H1 (cell line): ENCODE results near the gene BAX. TPM values are rescaled to one million over a fixed set of nuclear protein-coding genes. Genes with fewer than 3 reads are reported as not detected.

Source experiments
- CTCF ChIA-PET: fragments of 300-600 bp; sonication (Branson Sonifier 250); formaldehyde crosslinking; loops from one replicate; lab custom pipeline; 2021; ENCODE audit not compliant: partially characterized antibody; lab: Charles Lee
- POLR2A ChIA-PET: fragments of 300-600 bp; sonication (Branson Sonifier 250); formaldehyde crosslinking; loops from one replicate; lab custom pipeline; 2021; ENCODE audit warnings: inconsistent platforms; ENCODE audit not compliant: partially characterized antibody; lab: Charles Lee
- DNase-seq, 2 experiments: peaks; one replicate each; pipeline versions ENCODE4 v3.0.0 to v3.0.0-alpha.2; 2010 to 2022; ENCODE audit warnings: low spot score in 2 of 2, low read depth in 1 of 2, mixed read lengths in 1 of 2
- FAIRE-seq: peaks from 2 replicates; lab custom pipeline; 2011; peaks lifted over from hg19 to GRCh38; lab: Jason Lieb, UNC
- H2AFZ ChIP-seq: 2 replicates; pipeline ENCODE4 v1.8.1; 2012; ENCODE audit warnings: low read length, inconsistent platforms
- H2AK5ac ChIP-seq: 2 replicates; pipeline ENCODE4 v1.6.1; 2013; ENCODE audit warnings: low read depth, low read length
- H2BK120ac ChIP-seq: replicated peaks from 2 replicates; pipeline ENCODE3; 2013; ENCODE audit warnings: low read depth, low read length, inconsistent platforms
- H2BK12ac ChIP-seq: 2 replicates; pipeline ENCODE4 v1.6.1; 2013; ENCODE audit warnings: low read depth, low read length
- H2BK15ac ChIP-seq: 2 replicates; pipeline ENCODE4 v1.6.1; 2013; ENCODE audit warnings: low read length
- H2BK20ac ChIP-seq: 2 replicates; pipeline ENCODE4 v1.6.1; 2013; ENCODE audit warnings: low read length
- H2BK5ac ChIP-seq: 2 replicates; pipeline ENCODE4 v1.6.1; 2013; ENCODE audit warnings: low read depth, low read length
- H3K14ac ChIP-seq: 2 replicates; pipeline ENCODE4 v1.6.1; 2013; ENCODE audit warnings: inconsistent platforms; ENCODE audit not compliant: insufficient read length
- H3K18ac ChIP-seq: 2 replicates; pipeline ENCODE4 v1.6.1; 2013; ENCODE audit warnings: low read length; ENCODE audit errors: extremely low read depth
- H3K23ac ChIP-seq: 2 replicates; pipeline ENCODE4 v1.6.1; 2013; ENCODE audit warnings: inconsistent platforms; ENCODE audit not compliant: insufficient read length
- H3K23me2 ChIP-seq: 2 replicates; pipeline ENCODE4 v1.6.1; 2013; ENCODE audit warnings: low read depth, low read length
- H3K27ac ChIP-seq: 2 replicates; pipeline ENCODE4 v1.6.1; 2011; ENCODE audit warnings: low read depth, low read length, inconsistent platforms
- H3K27me3 ChIP-seq, 4 experiments: replicated peaks in 1 of 4; 1 replicate in 1 of 4; 2 replicates in 3 of 4; pipeline versions ENCODE4 v1.6.1 to v1.8.1; 2011 to 2013; ENCODE audit warnings: low read length in 3 of 4, mild to moderate bottlenecking in 3 of 4, inconsistent platforms in 2 of 4, mixed read lengths in 2 of 4, moderate library complexity in 1 of 4; ENCODE audit not compliant: control insufficient read depth in 3 of 4, insufficient read depth in 3 of 4; ENCODE audit errors: extremely low read depth in 1 of 4
- H3K36me3 ChIP-seq, 4 experiments: 2 replicates each; pipeline versions ENCODE4 v1.6.1 to v1.8.1; 2011 to 2013; ENCODE audit warnings: mild to moderate bottlenecking in 4 of 4, low read length in 3 of 4, moderate library complexity in 2 of 4, control low read depth in 1 of 4, inconsistent platforms in 1 of 4; ENCODE audit not compliant: insufficient read depth in 4 of 4, control insufficient read depth in 2 of 4
- H3K4ac ChIP-seq: replicated peaks from 2 replicates; pipeline ENCODE3; 2013; ENCODE audit warnings: low read length, low read depth, mixed read lengths, inconsistent platforms; ENCODE audit not compliant: insufficient read length
- H3K4me1 ChIP-seq, 4 experiments: replicated peaks in 1 of 4; 1 replicate in 1 of 4; 2 replicates in 3 of 4; pipeline versions ENCODE4 v1.6.1 to v1.8.1; 2011 to 2013; ENCODE audit warnings: low read length in 3 of 4, inconsistent platforms in 2 of 4, mixed read lengths in 1 of 4; ENCODE audit not compliant: insufficient read depth in 4 of 4, control insufficient read depth in 3 of 4
- H3K4me2 ChIP-seq, 2 experiments: 2 replicates each; pipeline versions ENCODE4 v1.6.1 to v1.8.1; 2011 to 2013; ENCODE audit warnings: low read depth in 2 of 2, low read length in 2 of 2, control low read depth in 1 of 2, inconsistent platforms in 1 of 2, mild to moderate bottlenecking in 1 of 2; ENCODE audit not compliant: insufficient read depth in 1 of 2
- H3K4me3 ChIP-seq, 4 experiments: fragments of 200-600, 300-600 bp in 1 of 4; sonication (generic), shearing (Covaris generic), sonication (Bioruptor Twin) in 1 of 4; 2 replicates each; pipeline versions ENCODE4 v1.5.1 to v1.8.1; 2011 to 2016; ENCODE audit warnings: low read length in 4 of 4, low read depth in 3 of 4, control low read depth in 2 of 4, inconsistent platforms in 2 of 4, mild to moderate bottlenecking in 2 of 4, mixed read lengths in 1 of 4, moderate library complexity in 1 of 4; ENCODE audit not compliant: insufficient read depth in 2 of 4; ENCODE audit errors: extremely low read depth in 1 of 4
- H3K56ac ChIP-seq: replicated peaks from 2 replicates; pipeline ENCODE3; 2013; ENCODE audit warnings: low read depth, mild to moderate bottlenecking, mixed read lengths, low read length, inconsistent platforms; ENCODE audit not compliant: insufficient read length
- H3K79me1 ChIP-seq: 2 replicates; pipeline ENCODE4 v1.6.1; 2013; ENCODE audit warnings: low read depth, low read length, control low read depth
- H3K79me2 ChIP-seq, 2 experiments: 2 replicates each; pipeline versions ENCODE4 v1.6.1 to v1.8.1; 2012 to 2013; ENCODE audit warnings: low read length in 2 of 2, mild to moderate bottlenecking in 2 of 2, inconsistent platforms in 1 of 2; ENCODE audit not compliant: insufficient read depth in 2 of 2, control insufficient read depth in 1 of 2
- H3K9ac ChIP-seq, 4 experiments: replicated peaks in 1 of 4; 1 replicate in 1 of 4; 2 replicates in 3 of 4; pipeline versions ENCODE4 v1.6.1 to v1.8.1; 2011 to 2013; ENCODE audit warnings: low read depth in 3 of 4, low read length in 3 of 4, control low read depth in 2 of 4, mild to moderate bottlenecking in 2 of 4, moderate library complexity in 2 of 4, inconsistent platforms in 1 of 4; ENCODE audit errors: extremely low read depth in 1 of 4
- H3K9me3 ChIP-seq, 2 experiments: 2 replicates each; pipeline versions ENCODE4 v1.6.1 to v1.8.1; 2012 to 2013; ENCODE audit warnings: mild to moderate bottlenecking in 2 of 2, moderate library complexity in 2 of 2, control low read depth in 1 of 2, inconsistent platforms in 1 of 2, low read depth in 1 of 2, low read length in 1 of 2, mixed read lengths in 1 of 2; ENCODE audit not compliant: insufficient read depth in 2 of 2
- H4K20me1 ChIP-seq, 2 experiments: replicated peaks in 1 of 2; 2 replicates each; pipeline versions ENCODE3 to v1.8.1; 2011 to 2013; ENCODE audit warnings: inconsistent platforms in 2 of 2, low read length in 2 of 2, mild to moderate bottlenecking in 1 of 2; ENCODE audit not compliant: insufficient read depth in 2 of 2, control insufficient read depth in 1 of 2
- H4K5ac ChIP-seq: 2 replicates; pipeline ENCODE4 v1.6.1; 2013; ENCODE audit warnings: low read length, low read depth, mixed read lengths, inconsistent platforms; ENCODE audit not compliant: insufficient read length
- H4K8ac ChIP-seq: 2 replicates; pipeline ENCODE4 v1.8.0; 2013; ENCODE audit warnings: mild to moderate bottlenecking, moderate library complexity, low read length, inconsistent platforms; ENCODE audit not compliant: insufficient read depth; ENCODE audit errors: extremely low read depth
- H4K91ac ChIP-seq: replicated peaks from 2 replicates; pipeline ENCODE3; 2013; ENCODE audit warnings: low read length, mixed read lengths, inconsistent platforms; ENCODE audit not compliant: insufficient read length
- CEBPB ChIP-seq: IDR thresholded peaks from 2 replicates; pipeline ENCODE4 v1.6.1; 2012; ENCODE audit warnings: low read depth, low read length
- CHD2 ChIP-seq: IDR thresholded peaks from 2 replicates; pipeline ENCODE4 v1.6.1; 2012; ENCODE audit warnings: low read length, improper control_type of control experiment
- CREB1 ChIP-seq: IDR thresholded peaks from 2 replicates; pipeline ENCODE4 v1.6.1; 2012; ENCODE audit warnings: inconsistent platforms
- POLR2A ChIP-seq, 2 experiments: IDR thresholded peaks; 1 replicate in 1 of 2; 2 replicates in 1 of 2; pipeline ENCODE4 v1.6.1; 2011; ENCODE audit warnings: low read depth in 2 of 2, low read length in 2 of 2, mild to moderate bottlenecking in 2 of 2; ENCODE audit errors: control extremely low read depth in 1 of 2
- POLR2AphosphoS5 ChIP-seq: IDR thresholded peaks from 2 replicates; pipeline ENCODE4 v1.6.1; 2011; ENCODE audit warnings: low read depth, low read length
- RFX5 ChIP-seq: IDR thresholded peaks from 2 replicates; pipeline ENCODE4 v1.6.1; 2011; ENCODE audit warnings: low read depth, low read length, improper control_type of control experiment, borderline replicate concordance
- SIN3A ChIP-seq, 2 experiments: IDR thresholded peaks in 1 of 2; conservative IDR thresholded peaks in 1 of 2; 2 replicates each; pipeline ENCODE4 v1.6.1; 2011 to 2012; ENCODE audit warnings: low read length in 2 of 2, improper control_type of control experiment in 1 of 2, low read depth in 1 of 2, mild to moderate bottlenecking in 1 of 2
- SP2 ChIP-seq: IDR thresholded peaks from 2 replicates; pipeline ENCODE4 v1.6.1; 2012; ENCODE audit warnings: mild to moderate bottlenecking, low read length, inconsistent platforms
- USF2 ChIP-seq: IDR thresholded peaks from 2 replicates; pipeline ENCODE4 v1.6.1; 2011; ENCODE audit warnings: low read length, improper control_type of control experiment
- WGBS, 2 experiments: shearing (Covaris generic) in 1 of 2; methylation state at CpG; one replicate each; pipeline versions ENCODE4 v1.1.6 to v1.1.7; 2013 to 2015; ENCODE audit warnings: low lambda C conversion rate in 2 of 2, mixed read lengths in 2 of 2, inconsistent platforms in 1 of 2, low coverage in 1 of 2, missing lambda C conversion rate in 1 of 2; ENCODE audit not compliant: insufficient replicate concordance in 2 of 2, insufficient coverage in 1 of 2, insufficient read length in 1 of 2; ENCODE audit errors: extremely low coverage in 1 of 2, missing lambda C conversion rate in 1 of 2; 5-methylcytosine and 5-hydroxymethylcytosine counted together
- polyA plus RNA-seq, 7 experiments: library from polyadenylated mRNA; depleted of rRNA in 3 of 7; stranded (reverse) in 5 of 7; unstranded in 2 of 7; fragments of >200 nt in 5 of 7; fragments of 200-250 nt in 2 of 7; gene quantifications; 1 replicate in 5 of 7; 2 replicates in 1 of 7; 4 replicates in 1 of 7; pipeline versions ENCODE4 v1.2.1 to v1.2.3, GENCODE V29; 2011 to 2013; ENCODE audit warnings: missing spikeins in 2 of 7, mixed read lengths in 2 of 7
- total RNA-seq: library from RNA; stranded (reverse); fragmentation: NEBNext Ultra II Directional; extraction: Animal tissue kit (Norgen Biotek cat#: 25700); gene quantifications from 2 replicates; pipeline ENCODE4 v1.2.1, GENCODE V29; 2021

The BAX gene
- total and polyA plus RNA-seq, 2 of the 8 experiments (the other 6 are each of a cell fraction or from before 2014, with no cell fraction given), result 257 to 346 TPM

GRCh38 chr19:48966541-48967345 is 12.1 kb downstream of the BAX start:
- H3K27ac ChIP-seq, result no peak overlapping the region

More at GRCh38 chr19:48966541-48967345, 12.1 kb downstream of the BAX start:
- peaks cover 0 to 13% of the 10 kb centered on the region in 2 experiments; a peak in 2 of 4 replicates for H3K79me2 ChIP-seq
- H3K4me3 ChIP-seq, result peak overlapping the region; percentile 86 to 96 (median 92); a peak in 7 of 8 replicates
- H3K4me2 ChIP-seq, result peak overlapping the region; percentile 89 to 99
- no peak overlapping the region for H4K91ac ChIP-seq
- peaks cover 2 to 28% (median 10%) of the 10 kb centered on the region in 4 experiments; a peak in 5 of 8 replicates for H3K36me3 ChIP-seq
- TF ChIP-seq POLR2A (IDR thresholded peaks at IDR 0.05; ENCODE audit: control extremely low read depth in 1 of 2, low read depth in 2 of 2, low read length in 2 of 2) (peak in 1 of 2 experiments; percentile 34; a peak in 2 of 3 replicates), CEBPB (no peak), POLR2AphosphoS5 (peak; percentile 33; the same call in 1 of the 2 replicates), RFX5 (no peak), USF2 (no peak), SP2 (no peak), CHD2 (no peak), SIN3A (conservative IDR thresholded peaks at IDR 0.05 in 1 of 2, IDR thresholded peaks at IDR 0.05 in 1 of 2; ENCODE audit: low read depth in 1 of 2, low read length in 2 of 2) (0 out of 4 replicates have a peak, but pooled peaks of 1 of the 2 experiments have one; percentile 6), CREB1 (no peak)
- H3K23me2 ChIP-seq, result peaks cover 17% of the 10 kb centered on the region; the same call in 1 of the 2 replicates
- FAIRE-seq (no peak), DNase-seq (no peak)
- no peak overlapping the region for H3K23ac ChIP-seq
- no peak overlapping the region for H4K8ac ChIP-seq
- no peak overlapping the region for H2BK20ac ChIP-seq
- CTCF ChIA-PET, result interaction anchor here (0.6 to 1.4 kb wide), 14 partner anchors 8 to 464 kb away, joined by 3 to 6 read pairs (median 4); partner anchors contain the start of genes GYS1 and RUVBL2
- H3K56ac ChIP-seq, result no peak overlapping the region
- 90% methylated on average over 10 of the region's 10 CpGs; no CpG with 5 or more reads in 1 of the 2 experiments for WGBS, 2 experiments
- no peaks in the 10 kb centered on the region for H3K9me3 ChIP-seq
- H3K18ac ChIP-seq, result no peak overlapping the region
- H2BK15ac ChIP-seq, result no peak overlapping the region
- H3K4ac ChIP-seq, result no peak overlapping the region
- no peak overlapping the region for H2BK12ac ChIP-seq
- H3K27me3 ChIP-seq, result no peaks in the 10 kb centered on the region
- no peak overlapping the region for H2AFZ ChIP-seq
- H3K9ac ChIP-seq, result no peak overlapping the region
- no peak overlapping the region for H2BK120ac ChIP-seq
- no peak overlapping the region for H3K14ac ChIP-seq
- H2BK5ac ChIP-seq, result no peak overlapping the region
- peaks cover 2% of the 10 kb centered on the region; the same call in 1 of the 2 replicates for H3K79me1 ChIP-seq
- peaks cover 4 to 20% (median 13%) of the 10 kb centered on the region in 4 experiments for H3K4me1 ChIP-seq
- no peak overlapping the region for H4K5ac ChIP-seq
- H2AK5ac ChIP-seq, result no peak overlapping the region
- POLR2A ChIA-PET, result interaction anchor here (0.6 to 5.4 kb wide), 32 partner anchors 8 to 347 kb away, joined by 3 to 56 read pairs (median 4); partner anchors contain the start of genes BAX, DHDH, GYS1 and NUCB1
- peaks cover 3 to 15% of the 10 kb centered on the region in 2 experiments for H4K20me1 ChIP-seq
